Lower leg skin (tissue), 3 donors: Measurements from ENCODE around the gene PIP5K1C.

Source experiments
- POLR2A ChIP-seq, 2 donors: fragments of 450-650 bp; IDR thresholded peaks; one replicate each; pipeline ENCODE4 v1.6.1; 2016 to 2017; ENCODE audit warnings: antibody characterized with exemption in 2 of 2, mild to moderate bottlenecking in 1 of 2, moderate library complexity in 1 of 2
- TF ChIP-seq, protein P1 (sequence below), 3 donors: fragments of 450-650 bp; IDR thresholded peaks; one replicate each; pipeline ENCODE4 v1.5.1; 2016; ENCODE audit warnings: antibody characterized with exemption in 3 of 3, mild to moderate bottlenecking in 3 of 3, moderate library complexity in 2 of 3

DNA sequence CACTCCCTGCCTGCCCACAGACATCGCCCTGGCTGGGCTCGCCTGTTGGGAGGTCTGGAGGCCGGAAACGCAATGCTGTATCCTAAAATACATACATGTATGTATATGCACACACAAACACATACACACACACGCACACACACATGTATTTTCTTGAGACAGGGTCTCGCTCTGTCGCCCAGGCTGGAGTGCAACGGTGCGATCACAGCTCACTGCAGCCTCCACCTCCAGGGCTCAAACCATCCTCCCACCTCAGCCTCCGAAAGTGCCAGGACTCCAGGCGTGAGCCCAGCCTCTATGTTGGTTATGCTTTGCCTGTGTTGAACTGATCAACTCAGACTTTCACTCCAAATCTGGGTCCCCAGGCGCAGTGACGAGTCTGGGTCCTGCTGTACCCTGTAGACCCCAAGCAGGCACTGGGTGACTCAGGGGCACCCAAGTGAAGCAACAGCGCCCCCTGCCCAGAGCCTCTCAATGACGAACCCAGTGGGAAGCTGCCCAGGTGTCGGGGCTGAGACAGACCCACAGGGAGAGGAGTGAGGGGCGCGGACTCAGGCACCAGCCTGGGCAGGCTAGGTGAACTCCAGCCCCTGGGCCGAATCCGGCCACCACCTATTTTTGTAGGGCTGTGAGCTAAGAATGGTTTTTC, 46.3 kb downstream of the PIP5K1C start:
- TF ChIP-seq, protein P1, sequence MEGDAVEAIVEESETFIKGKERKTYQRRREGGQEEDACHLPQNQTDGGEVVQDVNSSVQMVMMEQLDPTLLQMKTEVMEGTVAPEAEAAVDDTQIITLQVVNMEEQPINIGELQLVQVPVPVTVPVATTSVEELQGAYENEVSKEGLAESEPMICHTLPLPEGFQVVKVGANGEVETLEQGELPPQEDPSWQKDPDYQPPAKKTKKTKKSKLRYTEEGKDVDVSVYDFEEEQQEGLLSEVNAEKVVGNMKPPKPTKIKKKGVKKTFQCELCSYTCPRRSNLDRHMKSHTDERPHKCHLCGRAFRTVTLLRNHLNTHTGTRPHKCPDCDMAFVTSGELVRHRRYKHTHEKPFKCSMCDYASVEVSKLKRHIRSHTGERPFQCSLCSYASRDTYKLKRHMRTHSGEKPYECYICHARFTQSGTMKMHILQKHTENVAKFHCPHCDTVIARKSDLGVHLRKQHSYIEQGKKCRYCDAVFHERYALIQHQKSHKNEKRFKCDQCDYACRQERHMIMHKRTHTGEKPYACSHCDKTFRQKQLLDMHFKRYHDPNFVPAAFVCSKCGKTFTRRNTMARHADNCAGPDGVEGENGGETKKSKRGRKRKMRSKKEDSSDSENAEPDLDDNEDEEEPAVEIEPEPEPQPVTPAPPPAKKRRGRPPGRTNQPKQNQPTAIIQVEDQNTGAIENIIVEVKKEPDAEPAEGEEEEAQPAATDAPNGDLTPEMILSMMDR (IDR thresholded peaks at IDR 0.05) = no peak
- no peak for TF ChIP-seq POLR2A (IDR thresholded peaks at IDR 0.05)
